Epithelial cell of prostate (primary cell): ENCODE data around the gene IFT172.
"Not testable (repeated sequence)": the region's sequence is repeated elsewhere in the genome, so short reads cannot be mapped to it uniquely, and the experiment has no call there.

Experiments
- DNase-seq: peaks from one replicate; pipeline ENCODE4 v3.0.0-alpha.2; 2011; ENCODE audit warnings: low read depth, low spot score
- H3K27ac ChIP-seq: fragments of 450-650 bp; 2 replicates; pipeline ENCODE4 v1.5.1; 2017; ENCODE audit warnings: mild to moderate bottlenecking

The IFT172 gene, protein sequence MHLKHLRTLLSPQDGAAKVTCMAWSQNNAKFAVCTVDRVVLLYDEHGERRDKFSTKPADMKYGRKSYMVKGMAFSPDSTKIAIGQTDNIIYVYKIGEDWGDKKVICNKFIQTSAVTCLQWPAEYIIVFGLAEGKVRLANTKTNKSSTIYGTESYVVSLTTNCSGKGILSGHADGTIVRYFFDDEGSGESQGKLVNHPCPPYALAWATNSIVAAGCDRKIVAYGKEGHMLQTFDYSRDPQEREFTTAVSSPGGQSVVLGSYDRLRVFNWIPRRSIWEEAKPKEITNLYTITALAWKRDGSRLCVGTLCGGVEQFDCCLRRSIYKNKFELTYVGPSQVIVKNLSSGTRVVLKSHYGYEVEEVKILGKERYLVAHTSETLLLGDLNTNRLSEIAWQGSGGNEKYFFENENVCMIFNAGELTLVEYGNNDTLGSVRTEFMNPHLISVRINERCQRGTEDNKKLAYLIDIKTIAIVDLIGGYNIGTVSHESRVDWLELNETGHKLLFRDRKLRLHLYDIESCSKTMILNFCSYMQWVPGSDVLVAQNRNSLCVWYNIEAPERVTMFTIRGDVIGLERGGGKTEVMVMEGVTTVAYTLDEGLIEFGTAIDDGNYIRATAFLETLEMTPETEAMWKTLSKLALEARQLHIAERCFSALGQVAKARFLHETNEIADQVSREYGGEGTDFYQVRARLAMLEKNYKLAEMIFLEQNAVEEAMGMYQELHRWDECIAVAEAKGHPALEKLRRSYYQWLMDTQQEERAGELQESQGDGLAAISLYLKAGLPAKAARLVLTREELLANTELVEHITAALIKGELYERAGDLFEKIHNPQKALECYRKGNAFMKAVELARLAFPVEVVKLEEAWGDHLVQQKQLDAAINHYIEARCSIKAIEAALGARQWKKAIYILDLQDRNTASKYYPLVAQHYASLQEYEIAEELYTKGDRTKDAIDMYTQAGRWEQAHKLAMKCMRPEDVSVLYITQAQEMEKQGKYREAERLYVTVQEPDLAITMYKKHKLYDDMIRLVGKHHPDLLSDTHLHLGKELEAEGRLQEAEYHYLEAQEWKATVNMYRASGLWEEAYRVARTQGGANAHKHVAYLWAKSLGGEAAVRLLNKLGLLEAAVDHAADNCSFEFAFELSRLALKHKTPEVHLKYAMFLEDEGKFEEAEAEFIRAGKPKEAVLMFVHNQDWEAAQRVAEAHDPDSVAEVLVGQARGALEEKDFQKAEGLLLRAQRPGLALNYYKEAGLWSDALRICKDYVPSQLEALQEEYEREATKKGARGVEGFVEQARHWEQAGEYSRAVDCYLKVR (N-terminal part only)

DNA sequence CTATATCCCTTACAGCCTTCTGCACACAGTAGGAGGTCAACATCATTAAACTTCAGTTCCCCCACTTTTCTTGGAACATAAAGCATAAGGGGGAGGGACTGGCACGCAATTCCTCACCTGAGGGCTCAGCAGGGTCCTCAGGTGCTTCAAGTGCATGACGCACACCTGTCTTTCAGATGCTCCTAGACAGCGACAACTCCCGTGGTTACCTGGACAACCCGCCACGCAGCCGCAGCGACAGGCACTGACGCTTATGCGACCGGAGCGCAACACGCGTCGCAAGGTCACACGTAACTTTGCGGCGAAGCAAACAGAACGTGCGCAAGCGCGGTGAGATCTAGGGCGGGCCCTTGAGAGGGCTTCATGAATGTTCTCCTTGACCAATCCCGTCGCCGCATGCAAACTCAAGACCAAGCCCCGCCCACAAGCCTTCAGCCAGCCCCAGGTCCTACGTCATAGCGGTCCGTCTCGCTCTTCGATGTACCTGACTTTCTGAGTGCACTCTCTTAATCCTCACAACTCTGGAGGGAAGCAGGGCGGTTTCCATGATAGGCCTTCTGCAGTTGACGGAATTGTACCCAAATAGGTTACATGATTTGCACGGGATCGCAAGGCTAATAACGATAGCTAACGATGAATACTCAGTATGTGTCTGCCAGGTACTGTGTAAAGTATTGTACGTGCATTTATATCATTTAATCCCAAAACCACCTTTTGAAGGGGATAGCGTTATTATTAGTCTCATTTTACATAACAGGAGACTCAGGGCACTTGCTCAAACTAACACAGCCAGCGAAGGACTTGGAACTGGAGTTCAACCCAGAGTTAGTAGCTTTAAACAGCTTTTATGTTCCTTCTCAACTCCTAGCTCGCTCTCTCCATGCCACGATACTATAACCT lies at the start of gene IFT172:
Gene IFT172, minus strand, starts transcription at position 246 of the 900 bp plus-strand sequence. Its CDS starts 90 bp downstream, at position 156.
- peak within 1 kb of the TSS; percentile 44 for H3K27ac ChIP-seq
- DNase-seq: peak; percentile 97

- DNase-seq, H3K27ac ChIP-seq: not testable (repeated sequence)
Observed at GRCh38 chr2:27538839-27539450, 49.4 kb upstream of the IFT172 start.

GRCh38 chr2:27537287-27537686 lies 47.7 kb upstream of the IFT172 start:
- DNase-seq: no peak
- no peak overlapping the region for H3K27ac ChIP-seq

DNA sequence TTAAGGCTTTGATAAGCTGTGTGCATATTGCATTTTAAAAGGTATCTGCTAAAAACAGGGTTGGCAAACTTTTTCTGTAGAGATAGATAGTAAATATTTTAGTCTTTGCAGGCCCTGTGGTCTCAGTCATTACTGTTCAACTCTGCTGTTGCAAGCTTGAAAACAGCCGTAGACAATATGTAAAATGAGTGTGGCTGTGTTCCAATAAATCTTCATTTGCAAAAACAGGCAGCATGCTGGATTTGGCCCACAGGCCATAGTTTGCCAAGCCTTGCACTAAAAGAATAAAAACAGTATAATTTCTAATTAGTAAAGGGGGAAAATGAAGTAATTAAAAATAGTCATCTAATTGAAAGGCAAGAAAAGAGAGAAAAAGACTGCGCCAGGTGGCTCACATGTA lies 42.4 kb upstream of the IFT172 start:
- DNase-seq: no peak
- H3K27ac ChIP-seq: no peak overlapping the region

- H3K27ac ChIP-seq: peak overlapping the region; percentile 20
- no peak for DNase-seq
Observed at GRCh38 chr2:27527182-27527581, 37.6 kb upstream of the IFT172 start.

GRCh38 chr2:27522400-27522945 lies 32.9 kb upstream of the IFT172 start:
- no peak for DNase-seq
- H3K27ac ChIP-seq: no peak overlapping the region

DNA sequence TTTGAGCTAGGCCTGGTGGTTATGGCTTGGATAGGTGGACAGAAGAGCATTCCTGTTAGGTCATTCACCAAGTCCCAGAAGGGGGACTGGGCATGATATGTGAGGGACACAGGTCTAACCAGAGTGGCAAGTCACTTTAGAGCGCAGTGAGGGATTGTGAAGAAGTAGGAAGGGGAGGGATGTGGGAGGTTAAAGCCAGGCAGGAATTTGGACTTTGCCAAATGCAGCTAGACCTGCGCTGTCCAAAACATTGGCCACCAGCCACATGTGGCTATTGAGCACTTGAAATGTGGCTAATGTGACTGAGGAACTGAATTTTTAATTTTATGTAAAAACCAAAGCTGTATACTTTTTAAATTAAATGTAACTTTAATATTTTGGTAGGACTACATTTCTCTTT lies 30.8 kb upstream of the IFT172 start:
- H3K27ac ChIP-seq: no peak overlapping the region
- DNase-seq: no peak

DNA sequence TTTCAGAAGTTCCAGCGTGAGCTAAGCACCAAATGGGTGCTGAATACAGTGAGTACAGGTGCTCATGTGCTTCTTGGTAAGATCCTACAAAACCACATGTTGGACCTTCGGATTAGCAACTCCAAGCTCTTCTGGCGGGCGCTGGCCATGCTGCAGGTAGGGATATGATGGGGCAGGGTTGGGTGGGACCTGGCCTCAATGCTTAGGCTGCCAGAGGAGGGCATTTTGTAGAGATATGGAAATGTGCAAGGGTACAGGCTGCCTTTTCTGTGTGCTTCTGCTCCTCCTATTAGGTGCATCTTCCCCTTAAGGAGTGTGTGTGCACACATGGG lies 29.2 kb upstream of the IFT172 start:
- DNase-seq: no peak
- no peak overlapping the region for H3K27ac ChIP-seq

GRCh38 chr2:27518113-27518781 lies 28.7 kb upstream of the IFT172 start:
- H3K27ac ChIP-seq: no peak overlapping the region

GRCh38 chr2:27509326-27509725 lies 19.8 kb upstream of the IFT172 start:
- no peak for DNase-seq

More at GRCh38 chr2:27518113-27518781, 28.7 kb upstream of the IFT172 start:
- DNase-seq: no peak

GRCh38 chr2:27507293-27507692 lies 17.8 kb upstream of the IFT172 start:
- DNase-seq: no peak
- no peak overlapping the region for H3K27ac ChIP-seq

More at GRCh38 chr2:27509326-27509725, 19.8 kb upstream of the IFT172 start:
- no peak overlapping the region for H3K27ac ChIP-seq

- H3K27ac ChIP-seq: no peak overlapping the region
- no peak for DNase-seq
Observed at GRCh38 chr2:27506587-27506986, 17.0 kb upstream of the IFT172 start.

DNA sequence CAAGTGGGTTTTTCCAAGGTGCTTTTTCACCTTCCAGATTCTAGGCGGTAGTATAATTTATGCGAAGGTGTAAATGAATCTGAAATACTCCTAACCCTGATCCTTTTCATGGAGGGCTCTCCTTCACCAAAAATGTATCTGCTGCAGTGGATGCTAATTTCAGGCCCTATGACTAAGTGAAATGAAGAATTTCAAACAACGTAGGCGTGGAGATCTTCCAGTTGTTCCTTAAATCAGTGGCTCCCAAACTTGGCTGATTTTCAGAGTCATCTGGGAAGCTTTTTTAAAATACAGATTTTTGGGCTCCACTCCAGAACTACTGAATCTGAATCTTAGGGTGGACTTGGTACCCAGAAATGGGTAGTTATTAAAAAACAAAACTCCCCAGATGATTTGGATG lies 12.6 kb upstream of the IFT172 start:
- DNase-seq: no peak
- no peak overlapping the region for H3K27ac ChIP-seq

- peak; percentile 22 for DNase-seq
- H3K27ac ChIP-seq: no peak overlapping the region
Observed at GRCh38 chr2:27501042-27501441, 11.5 kb upstream of the IFT172 start.

DNA sequence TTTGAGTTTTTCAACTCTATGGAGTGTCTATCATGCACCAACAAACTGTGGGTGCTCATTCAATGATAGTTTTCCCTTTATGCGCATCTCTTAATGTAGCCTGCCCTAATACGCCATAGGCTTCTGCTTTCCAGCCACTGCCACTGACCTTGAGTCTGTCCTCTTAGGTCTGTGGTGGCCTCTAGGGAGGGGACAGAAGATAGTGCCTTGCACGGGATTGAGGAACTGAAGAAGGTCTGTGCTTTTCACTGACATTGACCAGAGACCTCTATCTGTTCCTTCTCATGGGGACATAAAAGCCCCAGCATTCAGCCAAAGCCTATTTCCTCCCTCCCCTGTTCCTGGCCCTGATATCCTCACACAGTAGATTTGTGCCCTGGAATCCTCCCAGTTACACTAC lies 9.4 kb upstream of the IFT172 start:
- no peak overlapping the region for H3K27ac ChIP-seq
- DNase-seq: no peak

- peak overlapping the region; percentile 77 for H3K27ac ChIP-seq
Observed at GRCh38 chr2:27497288-27497627, 7.7 kb upstream of the IFT172 start.

DNA sequence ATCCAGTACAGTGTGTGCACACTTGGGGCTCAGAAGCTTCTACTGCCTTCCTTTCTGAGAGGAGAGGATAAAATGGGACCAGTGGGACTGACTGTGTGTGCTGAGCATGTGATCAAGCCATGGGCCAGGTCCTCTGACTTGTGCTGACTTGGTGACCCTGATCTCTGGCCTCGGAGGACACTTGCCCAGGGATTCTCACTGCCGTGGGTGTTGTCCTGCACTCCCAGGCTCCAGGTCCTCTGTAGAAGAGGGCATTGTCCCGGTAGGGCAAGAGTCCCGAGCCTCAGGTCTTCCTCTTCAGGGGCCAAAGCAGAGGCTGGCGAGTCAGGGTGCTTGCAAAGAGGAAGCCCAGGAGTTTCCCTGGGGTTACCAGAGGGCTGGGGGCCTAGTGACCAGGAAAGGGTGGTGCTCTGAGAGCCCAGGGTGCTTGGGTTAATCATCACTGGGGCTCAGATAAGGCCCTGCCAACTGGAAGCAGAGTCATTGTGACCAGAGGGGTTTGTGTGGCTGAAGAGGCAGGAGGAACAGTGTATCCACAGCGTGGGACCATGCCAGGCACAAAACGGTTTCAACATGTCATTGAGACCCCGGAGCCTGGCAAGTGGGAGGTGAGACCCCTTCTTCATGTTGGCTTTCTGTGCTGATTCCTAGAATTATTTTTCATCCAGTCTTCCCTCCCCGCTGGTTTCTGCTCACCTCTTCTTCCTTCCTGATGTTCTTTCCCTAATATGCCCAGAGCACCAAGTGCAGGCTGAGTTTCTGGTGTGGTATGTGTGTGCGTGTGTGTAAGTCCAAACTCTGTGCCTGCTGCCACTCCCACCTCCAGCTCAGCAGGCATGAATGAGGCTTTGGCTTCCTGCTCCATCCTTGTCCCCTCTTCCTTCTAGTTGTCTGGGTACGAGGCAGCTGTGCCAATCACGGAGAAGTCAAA lies 7.1 kb upstream of the IFT172 start, which contains the start of gene GCKR:
Gene GCKR, plus strand, starts transcription at position 483 of the 931 bp plus-strand sequence. Its CDS starts 66 bp downstream, at position 549.
- DNase-seq: peak; percentile 16
- peak within 1 kb of the TSS; percentile 77 for H3K27ac ChIP-seq

More at GRCh38 chr2:27497288-27497627, 7.7 kb upstream of the IFT172 start:
- no peak for DNase-seq
